HuH-7.5 (cell line): ENCODE results near the gene VIM.

Source experiments
- DNase-seq: peaks from one replicate; pipeline ENCODE4 v3.0.0; 2011; ENCODE audit warnings: low spot score

VIM gene

GRCh38 chr10:17210361-17210760 is 17.7 kb upstream of the VIM start:
- no peak for DNase-seq

- no peak for DNase-seq
Measured at GRCh38 chr10:17212802-17213221, 15.2 kb upstream of the VIM start.

- no peak for DNase-seq
Measured at GRCh38 chr10:17213646-17214349, 14.2 kb upstream of the VIM start.

- DNase-seq, result no peak
Measured at GRCh38 chr10:17214526-17214925, 13.5 kb upstream of the VIM start.

- DNase-seq, result no peak
Measured at GRCh38 chr10:17214971-17215781, 12.9 kb upstream of the VIM start.

- DNase-seq, result no peak
Measured at GRCh38 chr10:17215782-17216122, 12.3 kb upstream of the VIM start.

GRCh38 chr10:17216217-17216900 is 11.7 kb upstream of the VIM start:
- DNase-seq, result no peak

GRCh38 chr10:17216901-17217395 is 11.1 kb upstream of the VIM start:
- DNase-seq, result no peak

GRCh38 chr10:17217631-17218232 is 10.3 kb upstream of the VIM start:
- DNase-seq, result no peak

GRCh38 chr10:17219024-17219423 is 9.0 kb upstream of the VIM start:
- DNase-seq, result no peak

- DNase-seq, result no peak
Measured at GRCh38 chr10:17220652-17221100, 7.4 kb upstream of the VIM start.

- no peak for DNase-seq
Measured at GRCh38 chr10:17222329-17222728, 5.7 kb upstream of the VIM start.

- DNase-seq, result no peak
Measured at GRCh38 chr10:17225808-17226207, 2.2 kb upstream of the VIM start.

- DNase-seq, result no peak
Measured at GRCh38 chr10:17226891-17227303, 1.1 kb upstream of the VIM start.

GRCh38 chr10:17227367-17228090 is 512 bp upstream of the VIM start:
- peak; percentile 13 for DNase-seq

- DNase-seq, result peak; percentile 60
Measured at GRCh38 chr10:17229016-17229716, 1.1 kb downstream of the VIM start.

GRCh38 chr10:17229717-17229966 is 1.6 kb downstream of the VIM start:
- no peak for DNase-seq

- peak; percentile 39 for DNase-seq
Measured at GRCh38 chr10:17229967-17230682, 2.1 kb downstream of the VIM start.

- DNase-seq, result no peak
Measured at GRCh38 chr10:17231788-17232187, 3.7 kb downstream of the VIM start.

GRCh38 chr10:17232276-17232960 is 4.4 kb downstream of the VIM start:
- no peak for DNase-seq
